GM19372 (cell line): ENCODE results near the gene TUBA3E.
A peak's percentile ranks its signal among the peaks of the same experiment; 100 is the strongest.
"Not testable (repeated sequence)": the region's sequence is repeated elsewhere in the genome, so short reads cannot be mapped to it uniquely, and the experiment has no call there.

Experiments used
- ATAC-seq: cut with Tn5 transposase; IDR thresholded peaks from one replicate; pipeline ENCODE4 v1.9.1; 2021; ENCODE audit warnings: mild to moderate bottlenecking, low read depth, moderate library complexity; ENCODE audit not compliant: unreplicated experiment

The TUBA3E gene

GRCh38 chr2:130150181-130151144 lies 47.8 kb downstream of the TUBA3E start:
- no peak for ATAC-seq

- ATAC-seq, result not testable (repeated sequence)
Observed at GRCh38 chr2:130148515-130148914, 49.7 kb downstream of the TUBA3E start.

GRCh38 chr2:130145006-130145414 lies 53.2 kb downstream of the TUBA3E start, which contains the start of gene CCDC74B:
TSS of gene CCDC74B (minus strand) at chr2:130145112. CDS start at chr2:130144996, 116 bp downstream.
- ATAC-seq, result peak; percentile 95

GRCh38 chr2:130143266-130144039 lies 54.8 kb downstream of the TUBA3E start:
- ATAC-seq, result not testable (repeated sequence)

GRCh38 chr2:130142396-130143265 lies 55.6 kb downstream of the TUBA3E start:
- not testable (repeated sequence) for ATAC-seq
